Measurements from ENCODE around the gene BIN1. TPM values are rescaled to one million over a fixed set of nuclear protein-coding genes. Genes with fewer than 3 reads are reported as not detected.
A peak's percentile ranks its signal among the peaks of the same experiment; 100 is the strongest.

BIN1 gene
- total RNA-seq, 2 donors from 2014 or later, result 41.7 to 45.9 TPM

- H3K36me3 Mint-ChIP-seq (ENCODE audit: low read depth), result no peaks in the 10 kb centered on the region
- H3K4me3 ChIP-seq (ENCODE audit: low read length), result peak overlapping the region; percentile 82
- TF ChIP-seq, protein P1, sequence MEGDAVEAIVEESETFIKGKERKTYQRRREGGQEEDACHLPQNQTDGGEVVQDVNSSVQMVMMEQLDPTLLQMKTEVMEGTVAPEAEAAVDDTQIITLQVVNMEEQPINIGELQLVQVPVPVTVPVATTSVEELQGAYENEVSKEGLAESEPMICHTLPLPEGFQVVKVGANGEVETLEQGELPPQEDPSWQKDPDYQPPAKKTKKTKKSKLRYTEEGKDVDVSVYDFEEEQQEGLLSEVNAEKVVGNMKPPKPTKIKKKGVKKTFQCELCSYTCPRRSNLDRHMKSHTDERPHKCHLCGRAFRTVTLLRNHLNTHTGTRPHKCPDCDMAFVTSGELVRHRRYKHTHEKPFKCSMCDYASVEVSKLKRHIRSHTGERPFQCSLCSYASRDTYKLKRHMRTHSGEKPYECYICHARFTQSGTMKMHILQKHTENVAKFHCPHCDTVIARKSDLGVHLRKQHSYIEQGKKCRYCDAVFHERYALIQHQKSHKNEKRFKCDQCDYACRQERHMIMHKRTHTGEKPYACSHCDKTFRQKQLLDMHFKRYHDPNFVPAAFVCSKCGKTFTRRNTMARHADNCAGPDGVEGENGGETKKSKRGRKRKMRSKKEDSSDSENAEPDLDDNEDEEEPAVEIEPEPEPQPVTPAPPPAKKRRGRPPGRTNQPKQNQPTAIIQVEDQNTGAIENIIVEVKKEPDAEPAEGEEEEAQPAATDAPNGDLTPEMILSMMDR (conservative IDR thresholded peaks at IDR 0.05), result no peak
- no peaks in the 10 kb centered on the region for H3K36me3 ChIP-seq (ENCODE audit: control insufficient read depth, insufficient read depth, low read length)
- H3K4me1 Mint-ChIP-seq, result peaks cover 15% of the 10 kb centered on the region
- DNase-seq, result peak; percentile 86
- no peaks in the 10 kb centered on the region for H3K9me3 ChIP-seq (ENCODE audit: control insufficient read depth, low read length)
- peaks cover 8% of the 10 kb centered on the region for H3K27me3 ChIP-seq (ENCODE audit: control insufficient read depth, insufficient read depth, low read length, poor library complexity, severe bottlenecking)
- H3K4me1 ChIP-seq (ENCODE audit: control insufficient read depth, insufficient read depth, low read length), result no peaks in the 10 kb centered on the region
- H3K9ac ChIP-seq (ENCODE audit: extremely low read depth, low read length, poor library complexity, severe bottlenecking), result no peak overlapping the region
- H3K27ac ChIP-seq (ENCODE audit: low read depth, low read length), result peak overlapping the region; percentile 60
- peak overlapping the region; percentile 61 for H3K4me3 Mint-ChIP-seq
- peaks cover 3% of the 10 kb centered on the region for H3K27me3 Mint-ChIP-seq (ENCODE audit: insufficient read depth)
- WGBS, 2 experiments (ENCODE audit: insufficient coverage in 1 of 2, insufficient read length in 1 of 2), result 1 to 3% methylated on average over 17 to 45 of the region's 45 CpGs
- peak overlapping the region; percentile 21 for H3K27ac Mint-ChIP-seq
- no peaks in the 10 kb centered on the region for H3K9me3 Mint-ChIP-seq
These were observed 430 bp downstream of the BIN1 start for GRCh38 chr2:127106457-127106990.

DNA sequence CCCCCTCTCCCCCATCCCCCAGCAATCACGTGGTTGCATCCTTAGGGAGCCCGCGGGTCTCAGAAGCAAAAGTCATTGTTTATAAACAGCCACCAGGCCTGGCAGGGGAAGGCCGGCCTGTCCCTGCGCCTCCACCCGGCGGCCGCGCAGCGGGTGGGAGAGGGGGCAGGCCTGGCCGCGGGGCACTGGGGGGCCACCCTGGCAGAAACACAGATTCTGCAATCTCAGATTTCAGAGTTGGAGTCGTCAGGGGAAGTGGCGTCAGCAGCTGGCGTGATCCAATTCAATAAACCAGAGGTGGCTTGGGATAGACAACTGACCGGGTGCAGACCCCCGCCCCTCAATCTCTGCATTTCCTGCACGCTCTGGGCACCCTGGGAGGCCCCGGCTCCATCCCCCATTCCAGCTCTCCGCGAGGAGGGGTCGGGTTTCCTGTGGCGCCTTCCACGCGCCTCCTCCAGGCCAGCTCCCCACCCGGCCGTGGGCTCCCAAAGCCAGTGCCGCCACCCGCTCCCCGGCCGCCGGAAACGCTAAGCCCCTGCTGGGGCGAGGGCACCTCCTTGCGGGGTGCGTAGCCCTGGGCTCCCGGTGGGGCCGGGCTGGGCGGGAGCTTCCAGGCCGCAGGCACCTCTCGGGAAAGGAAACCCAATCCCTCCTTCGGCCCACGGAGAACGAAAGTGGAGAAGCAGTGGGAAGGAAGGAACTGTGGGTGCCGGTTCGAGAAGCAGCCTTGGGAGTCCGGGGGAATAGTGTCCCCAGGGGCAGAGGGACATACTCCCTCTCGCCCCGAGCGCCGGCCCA, 1.1 kb downstream of the BIN1 start:
- Mint-ChIP-seq H3K36me3 (ENCODE audit: low read depth) (no peaks in the 10 kb centered on the region), H3K4me1 (peaks cover 15% of the 10 kb centered on the region), H3K4me3 (peak overlapping the region; percentile 61), H3K27me3 (ENCODE audit: insufficient read depth) (peaks cover 3% of the 10 kb centered on the region), H3K27ac (no peak overlapping the region), H3K9me3 (no peaks in the 10 kb centered on the region)
- TF ChIP-seq, protein P1 (conservative IDR thresholded peaks at IDR 0.05), result no peak
- Histone ChIP-seq H3K9me3 (ENCODE audit: control insufficient read depth, low read length) (no peaks in the 10 kb centered on the region), H3K4me3 (ENCODE audit: low read length) (peak overlapping the region; percentile 82), H3K27me3 (ENCODE audit: control insufficient read depth, insufficient read depth, low read length, poor library complexity, severe bottlenecking) (peaks cover 8% of the 10 kb centered on the region), H3K4me1 (ENCODE audit: control insufficient read depth, insufficient read depth, low read length) (peaks cover under 1% of the 10 kb centered on the region), H3K36me3 (ENCODE audit: control insufficient read depth, insufficient read depth, low read length) (no peaks in the 10 kb centered on the region), H3K9ac (ENCODE audit: extremely low read depth, low read length, poor library complexity, severe bottlenecking) (no peak overlapping the region), H3K27ac (ENCODE audit: low read depth, low read length) (peak overlapping the region; percentile 83)
- DNase-seq, result peak; percentile 79
- 1 to 5% methylated on average over 21 to 51 of the region's 51 CpGs for WGBS, 2 experiments (ENCODE audit: insufficient coverage in 1 of 2, insufficient read length in 1 of 2)

GRCh38 chr2:127104881-127105655, 1.9 kb downstream of the BIN1 start:
- peak; percentile 64 for DNase-seq
- H3K36me3 Mint-ChIP-seq (ENCODE audit: low read depth), result no peaks in the 10 kb centered on the region
- Histone ChIP-seq H3K27ac (ENCODE audit: low read depth, low read length) (peak overlapping the region; percentile 83), H3K36me3 (ENCODE audit: control insufficient read depth, insufficient read depth, low read length) (no peaks in the 10 kb centered on the region), H3K4me1 (ENCODE audit: control insufficient read depth, insufficient read depth, low read length) (peaks cover 8% of the 10 kb centered on the region), H3K9me3 (ENCODE audit: control insufficient read depth, low read length) (no peaks in the 10 kb centered on the region), H3K9ac (ENCODE audit: extremely low read depth, low read length, poor library complexity, severe bottlenecking) (no peak overlapping the region), H3K4me3 (ENCODE audit: low read length) (peak overlapping the region; percentile 82), H3K27me3 (ENCODE audit: control insufficient read depth, insufficient read depth, low read length, poor library complexity, severe bottlenecking) (peaks cover 8% of the 10 kb centered on the region)
- peak overlapping the region; percentile 61 for H3K4me3 Mint-ChIP-seq
- H3K27me3 Mint-ChIP-seq (ENCODE audit: insufficient read depth), result peaks cover 3% of the 10 kb centered on the region
- no peak overlapping the region for H3K27ac Mint-ChIP-seq
- H3K4me1 Mint-ChIP-seq, result peaks cover 21% of the 10 kb centered on the region
- no peaks in the 10 kb centered on the region for H3K9me3 Mint-ChIP-seq
- TF ChIP-seq, protein P1 (conservative IDR thresholded peaks at IDR 0.05), result no peak
- 65 to 82% methylated on average over 4 to 6 of the region's 6 CpGs for WGBS, 2 experiments (ENCODE audit: insufficient coverage in 1 of 2, insufficient read length in 1 of 2)

Measured in endodermal cell (in vitro differentiated cells).